Activated CD4-positive, alpha-beta T cell treated with anti-CD3 and anti-CD28 coated beads, Interleukin-2, amount 50 U/mL, for 48 hours (primary cell): ENCODE measurements around the gene NR2C2.

Experiments used
- DNase-seq, 2 experiments: peaks; one replicate each; pipeline ENCODE4 v3.0.0-alpha.2; 2020

The NR2C2 gene

DNA sequence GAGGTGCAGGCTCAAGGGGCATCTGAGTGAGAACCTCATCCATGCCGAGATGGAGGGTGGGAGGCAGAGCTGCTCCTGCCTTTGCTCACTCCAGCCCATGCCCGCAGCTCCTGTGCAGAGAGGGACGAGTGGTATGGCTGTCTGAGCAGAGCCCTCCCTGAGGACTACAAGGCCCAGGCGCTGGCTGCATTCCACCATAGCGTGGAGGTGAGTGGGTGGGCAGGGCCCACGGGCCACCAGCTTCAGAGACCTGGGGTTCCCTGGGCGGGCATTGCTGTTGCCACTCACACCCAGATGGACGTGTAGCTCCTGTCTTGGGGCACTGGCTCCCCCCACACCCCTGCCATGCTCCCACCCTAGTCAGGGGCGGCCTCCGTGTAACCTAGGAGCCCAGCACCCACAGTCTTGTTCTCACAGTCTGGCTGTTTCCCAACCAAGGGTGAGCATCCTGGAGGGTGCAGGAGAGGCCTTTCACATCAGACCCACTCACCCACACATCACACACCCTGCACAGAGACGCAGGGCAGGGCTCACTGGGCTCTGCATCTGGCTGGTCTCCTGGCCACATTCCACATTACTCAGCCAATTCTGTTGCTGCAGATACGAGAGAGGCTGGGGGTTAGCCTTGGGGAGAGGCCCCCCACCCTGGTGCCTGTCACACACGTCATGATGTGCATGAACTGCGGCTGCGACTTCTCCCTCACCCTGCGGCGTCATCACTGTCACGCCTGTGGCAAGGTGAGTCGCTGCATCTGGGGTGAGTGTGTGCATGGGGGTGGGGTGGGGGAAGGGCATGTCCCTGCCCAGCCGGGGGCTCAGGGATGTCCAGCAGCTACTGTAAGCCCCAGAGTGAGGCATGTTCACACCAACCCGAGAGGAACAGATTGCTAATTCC lies 25.3 kb upstream of the NR2C2 start:
- no peak for DNase-seq

DNA sequence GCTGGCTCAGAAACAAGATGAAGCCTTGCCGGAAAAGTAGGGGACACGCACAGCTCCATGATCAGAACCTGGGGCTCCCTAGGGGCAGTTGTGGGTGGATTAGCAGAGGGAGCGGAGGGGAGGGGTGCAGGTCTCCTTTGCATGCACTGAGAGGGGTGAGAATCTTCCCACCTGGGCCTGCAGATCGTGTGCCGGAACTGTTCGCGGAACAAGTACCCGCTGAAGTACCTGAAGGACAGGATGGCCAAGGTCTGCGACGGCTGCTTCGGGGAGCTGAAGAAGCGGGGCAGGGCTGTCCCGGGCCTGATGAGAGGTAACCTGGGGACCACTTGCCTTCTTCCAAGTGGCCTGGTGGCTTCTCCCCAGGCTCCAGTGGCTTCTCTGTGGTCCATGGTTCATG lies 24.5 kb upstream of the NR2C2 start:
- DNase-seq: no peak

DNA sequence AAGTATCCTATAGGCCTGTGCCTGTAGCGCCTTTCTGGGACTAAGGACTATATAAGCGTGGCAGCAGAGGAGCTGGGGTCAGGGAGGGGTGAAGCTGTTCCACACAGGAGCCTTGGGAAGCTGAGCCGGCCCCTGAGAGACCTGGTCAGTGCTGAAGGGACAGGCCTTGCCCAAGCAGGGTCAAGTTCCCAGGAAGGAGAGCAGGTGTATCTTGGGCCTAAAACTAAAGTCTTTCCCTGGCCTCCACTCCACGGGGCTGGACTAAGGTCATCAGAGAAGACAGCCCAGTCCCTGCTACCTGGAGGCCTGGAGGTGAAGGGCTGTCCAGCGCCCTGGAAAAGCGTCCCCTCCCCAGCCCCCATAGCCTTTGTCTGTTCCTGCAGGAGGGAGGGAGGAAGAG lies 23.9 kb upstream of the NR2C2 start:
- DNase-seq: no peak

DNA sequence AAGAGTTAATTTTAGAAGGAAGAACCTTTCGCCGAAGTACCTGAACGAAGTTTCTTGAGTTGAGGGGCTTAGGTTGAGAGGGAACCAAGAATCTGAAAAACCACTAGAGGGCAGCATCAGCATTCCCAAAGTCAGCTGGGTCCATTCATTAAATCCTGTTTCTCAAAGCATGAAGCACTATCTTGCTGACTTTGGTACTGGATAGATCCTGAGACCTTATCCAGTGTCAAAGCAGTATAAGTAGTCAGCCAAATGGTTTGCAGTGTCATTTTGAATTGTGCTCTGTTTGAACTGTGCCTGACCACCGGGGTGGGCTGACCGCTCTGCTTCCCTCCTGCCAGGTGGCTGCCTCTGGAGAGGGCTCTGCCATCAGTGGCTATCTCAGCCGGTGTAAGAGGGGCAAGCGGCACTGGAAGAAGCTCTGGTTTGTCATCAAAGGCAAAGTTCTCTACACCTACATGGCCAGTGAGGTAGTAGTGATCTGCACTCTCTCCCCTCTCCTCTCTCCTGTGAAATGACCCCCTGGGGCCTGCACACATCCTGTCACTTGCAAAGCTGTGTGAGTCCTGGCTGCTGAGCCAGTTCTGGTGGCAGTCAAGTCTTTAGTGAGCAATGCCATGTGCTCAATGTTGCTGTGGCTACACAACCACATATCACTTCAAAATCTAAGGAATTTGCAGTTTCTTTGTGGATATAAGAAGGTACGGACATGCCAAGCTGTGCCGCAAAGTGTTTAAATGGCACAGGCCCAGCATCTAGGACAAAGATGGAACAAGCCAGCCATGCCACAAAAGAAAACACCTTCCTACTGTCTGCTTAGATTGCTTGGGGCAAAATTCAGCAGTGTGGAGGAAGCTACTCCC lies 21.4 kb upstream of the NR2C2 start:
- DNase-seq: peak in 1 of 2 experiments; percentile 23

- DNase-seq: no peak
Measured at GRCh38 chr3:14926592-14926991, 20.8 kb upstream of the NR2C2 start.

GRCh38 chr3:14927308-14927707 lies 20.1 kb upstream of the NR2C2 start:
- DNase-seq: no peak

- no peak for DNase-seq
Measured at GRCh38 chr3:14929310-14930074, 17.9 kb upstream of the NR2C2 start.

DNA sequence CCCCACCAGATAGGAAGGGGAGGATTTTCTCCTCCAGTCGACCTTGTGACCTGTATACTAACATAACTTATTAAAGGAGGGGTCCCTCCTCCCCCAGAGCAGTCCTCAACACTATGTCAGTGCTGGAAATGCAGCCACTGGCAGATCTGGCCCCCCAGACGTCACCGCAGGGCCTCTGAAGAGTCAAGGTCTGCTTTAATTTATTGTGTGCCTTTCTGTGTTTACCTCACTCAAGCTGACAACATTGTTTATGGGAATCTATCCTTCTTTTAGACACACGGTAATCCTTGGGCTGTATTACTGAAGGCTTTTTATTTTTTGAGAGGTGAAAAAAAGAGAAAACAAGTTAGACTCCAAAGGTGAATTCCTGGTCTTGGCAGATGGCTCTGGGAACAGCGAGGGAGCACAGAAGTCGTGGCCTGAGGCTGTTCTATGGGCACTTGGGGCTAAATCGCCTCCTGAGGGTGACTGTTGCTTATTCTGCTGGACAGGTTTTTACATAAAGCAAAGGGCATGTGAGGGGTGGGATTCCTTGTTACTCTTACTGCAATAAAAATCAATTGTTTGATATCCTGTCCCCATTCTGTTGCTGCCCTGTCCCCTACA lies 13.5 kb upstream of the NR2C2 start:
- no peak for DNase-seq

- DNase-seq: no peak
Measured at GRCh38 chr3:14935592-14936345, 11.6 kb upstream of the NR2C2 start.

DNA sequence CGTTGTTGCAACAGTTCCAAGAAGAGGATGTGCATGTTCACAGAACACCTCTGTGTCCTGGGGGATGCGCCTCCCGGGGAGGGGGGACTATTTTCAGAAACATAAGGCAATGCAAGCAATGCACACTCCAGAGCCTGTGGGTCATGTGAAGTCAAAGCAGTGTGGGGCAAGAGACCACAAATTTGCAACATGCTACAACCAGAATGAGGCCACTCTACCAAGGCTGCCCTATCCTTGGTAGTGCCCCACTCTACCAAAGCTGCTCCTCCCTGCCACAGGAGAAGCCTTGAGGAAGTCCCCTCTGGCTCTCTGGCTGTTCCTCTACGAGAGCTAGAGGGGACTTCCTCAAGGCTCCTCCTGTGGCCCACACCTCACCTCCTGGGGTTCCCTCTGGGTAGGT lies 8.4 kb upstream of the NR2C2 start:
- no peak for DNase-seq

GRCh38 chr3:14941871-14942270 lies 5.5 kb upstream of the NR2C2 start:
- no peak for DNase-seq

- no peak for DNase-seq
Measured at GRCh38 chr3:14943042-14943441, 4.3 kb upstream of the NR2C2 start.

DNA sequence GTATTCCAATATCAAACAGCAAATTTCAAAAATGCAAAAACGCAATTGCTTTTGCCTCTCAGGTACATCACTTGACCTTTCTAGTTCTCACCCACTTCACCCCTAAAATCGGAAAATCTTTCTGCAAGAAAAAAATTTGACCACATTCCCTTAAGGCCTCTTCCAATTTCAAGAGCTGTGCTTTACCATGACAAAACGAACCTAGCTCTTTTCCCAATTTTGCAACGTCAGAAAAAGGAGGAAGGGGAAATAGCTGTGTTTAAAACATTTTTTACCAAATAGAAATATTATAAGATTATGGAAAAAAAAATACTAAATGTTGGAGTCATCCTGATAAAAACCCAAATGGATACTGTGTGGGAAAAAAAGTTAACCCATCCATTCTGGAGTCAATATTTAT lies 1.1 kb upstream of the NR2C2 start:
- DNase-seq: no peak

DNA sequence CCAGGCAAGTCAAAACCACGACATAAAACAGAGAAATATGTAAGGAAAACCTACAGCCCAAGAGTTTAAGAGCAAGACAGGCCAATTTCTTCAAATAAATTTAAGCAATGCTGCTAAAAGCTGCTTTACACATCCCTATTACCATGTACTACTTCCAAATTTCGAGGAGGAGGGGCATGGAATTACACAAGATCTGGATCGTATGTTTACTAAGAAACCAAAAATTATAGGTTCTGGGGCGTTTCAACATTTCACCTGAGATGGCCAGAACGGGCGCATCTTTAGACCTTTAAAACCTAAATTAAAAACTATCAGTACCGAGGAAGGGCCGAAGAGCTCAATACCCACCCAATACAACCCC lies 664 bp upstream of the NR2C2 start:
- DNase-seq: no peak

GRCh38 chr3:14947886-14948608 lies 664 bp downstream of the NR2C2 start:
- peak; percentile 95 to 96 for DNase-seq

DNA sequence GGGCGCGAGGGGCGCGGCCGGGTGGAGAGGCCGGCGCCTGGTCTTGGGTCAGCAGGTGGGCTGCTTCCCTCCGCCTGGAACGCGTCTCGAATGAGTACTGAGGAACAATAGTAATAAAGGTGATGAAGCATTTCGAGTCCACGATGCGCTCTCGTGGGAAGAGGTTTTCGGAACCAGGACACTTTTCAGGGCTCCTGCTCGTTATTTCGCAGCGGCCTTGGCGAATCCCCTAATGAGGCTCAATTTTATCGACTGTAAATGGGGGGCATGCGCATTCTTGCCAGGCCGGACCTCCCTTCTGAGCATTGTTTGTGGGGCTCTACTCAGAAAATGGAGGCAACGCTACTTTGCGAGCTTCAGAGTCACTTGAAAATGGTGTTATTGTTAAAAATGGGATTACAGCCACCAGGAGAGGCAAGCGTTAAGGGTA lies 1.2 kb downstream of the NR2C2 start:
- DNase-seq: no peak

DNA sequence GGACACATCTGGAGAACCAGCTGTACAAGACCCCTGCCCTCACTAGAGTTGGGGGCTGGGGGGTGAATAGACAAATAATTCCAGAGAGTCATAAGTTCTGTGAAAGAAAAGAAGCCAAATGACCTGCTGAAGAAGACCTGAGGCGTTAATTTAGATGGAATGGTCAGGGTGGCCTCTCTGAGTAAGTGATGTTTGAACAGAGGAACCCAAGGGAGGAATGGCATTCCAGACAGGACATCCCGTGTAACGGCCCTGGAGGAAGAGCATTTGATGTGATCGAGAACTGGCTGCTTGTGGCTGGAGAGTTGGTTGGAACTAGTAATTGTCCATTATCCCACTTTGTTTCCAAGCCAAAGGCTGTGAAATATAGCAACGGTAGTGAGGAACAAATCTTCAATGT lies 1.7 kb downstream of the NR2C2 start:
- no peak for DNase-seq

DNA sequence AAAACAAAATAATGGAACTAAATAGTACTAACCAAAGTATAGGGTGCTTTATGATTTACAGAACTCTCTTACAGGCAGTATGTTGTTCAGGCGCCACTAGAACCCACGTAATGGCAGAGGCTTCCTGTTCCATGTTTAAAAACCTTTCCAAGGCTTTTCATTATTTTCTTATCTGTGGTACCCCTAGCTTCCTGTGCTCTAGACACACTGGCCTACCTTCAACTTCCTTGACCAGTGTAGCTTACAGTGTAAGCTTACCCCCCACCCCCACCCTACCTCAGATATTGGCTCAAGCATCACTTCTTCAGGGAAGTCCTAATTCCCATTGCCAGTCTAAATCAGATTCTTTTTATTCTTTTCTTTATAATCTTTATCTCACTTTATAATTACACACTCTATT lies 2.9 kb downstream of the NR2C2 start:
- DNase-seq: no peak

- no peak for DNase-seq
Measured at GRCh38 chr3:14957153-14957552, 9.8 kb downstream of the NR2C2 start.

DNA sequence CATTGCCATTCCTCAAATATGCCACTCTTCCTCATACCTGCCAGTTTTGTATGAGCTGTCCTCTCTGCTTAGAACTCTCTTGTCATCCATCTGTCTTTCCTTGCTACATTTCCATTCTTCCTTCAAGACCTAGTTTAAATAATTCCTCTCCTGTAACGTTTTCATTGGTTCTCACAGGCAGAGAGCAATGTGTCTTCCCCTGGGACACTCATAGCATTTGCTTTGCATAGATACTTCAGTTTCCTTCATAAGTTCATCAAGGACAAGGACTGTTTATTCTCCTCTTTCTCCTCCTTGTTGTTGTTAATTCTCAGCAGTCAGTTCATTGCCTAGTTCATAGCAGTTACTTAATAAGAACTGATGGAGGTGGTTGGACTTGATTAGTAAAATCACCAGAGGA lies 10.5 kb downstream of the NR2C2 start:
- DNase-seq: no peak

DNA sequence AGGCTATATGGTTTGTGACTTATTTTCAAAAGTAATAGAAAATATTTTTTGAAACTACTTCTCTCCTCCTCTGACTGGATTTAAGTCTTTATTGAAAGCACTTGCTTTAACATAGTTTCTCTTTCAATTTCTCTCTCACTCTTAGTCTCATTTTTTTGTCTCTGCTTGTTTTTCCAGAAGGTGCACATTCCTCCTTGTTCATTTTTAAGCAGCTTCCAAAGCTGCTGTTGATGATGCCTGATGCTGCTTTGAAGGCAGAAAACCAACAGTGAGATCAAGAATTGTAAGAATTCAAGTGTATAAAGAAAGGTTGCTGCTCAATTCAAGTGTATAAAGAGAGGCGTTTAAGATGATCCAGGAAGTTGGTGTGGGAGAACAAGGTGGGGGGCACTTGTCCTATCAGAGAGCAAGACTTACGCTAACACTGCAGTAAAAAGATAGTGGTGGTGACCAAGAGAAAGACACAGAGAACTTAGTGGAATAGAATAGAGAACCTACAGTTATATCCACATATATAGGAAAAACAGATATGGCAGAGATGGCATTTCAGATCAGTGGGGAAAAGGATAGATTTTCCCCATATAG lies 12.1 kb downstream of the NR2C2 start:
- DNase-seq: no peak
